GM12864 (cell line): ENCODE results near the gene CDC25A.

Source experiments
- DNase-seq: peaks from one replicate; pipeline ENCODE4 v3.0.0-alpha.2; 2011; ENCODE audit warnings: low read depth
- H3K4me3 ChIP-seq: 2 replicates; pipeline ENCODE4 v1.5.1; 2011; ENCODE audit warnings: mild to moderate bottlenecking, low read depth, low read length, control low read depth
- TF ChIP-seq, protein P1 (sequence below): IDR thresholded peaks from 2 replicates; pipeline ENCODE4 v1.5.1; 2011; ENCODE audit warnings: low read depth, mild to moderate bottlenecking, moderate library complexity, low read length, control low read depth, inconsistent platforms; ENCODE audit errors: missing control alignments

Gene CDC25A

DNA sequence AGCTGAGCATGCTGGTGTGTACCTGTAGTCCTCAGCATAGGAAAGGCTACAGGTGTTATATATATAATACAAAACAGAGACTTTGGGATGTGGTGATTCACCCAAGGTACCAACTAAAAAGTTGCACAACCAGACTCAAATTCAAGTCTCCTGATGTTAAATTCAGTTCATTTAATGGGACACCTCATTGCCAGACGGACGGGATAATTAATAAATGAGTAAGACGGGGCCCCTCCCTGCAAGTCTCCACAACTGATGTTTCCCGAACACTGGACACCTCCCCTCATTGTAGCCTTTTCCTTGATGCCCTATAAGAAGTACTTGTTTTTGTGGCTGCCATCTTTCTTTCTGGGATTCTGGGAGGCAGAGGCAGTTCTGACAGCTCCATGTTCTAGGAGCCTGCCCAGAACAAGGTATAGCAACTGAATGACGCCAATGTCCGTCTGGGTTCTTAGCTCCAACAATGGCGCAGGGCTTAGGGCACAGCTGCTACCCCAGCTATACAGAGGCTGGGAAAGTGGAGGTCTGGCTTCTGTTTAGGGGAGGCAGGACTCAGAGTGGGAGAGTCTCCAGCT is 50.7 kb downstream of the CDC25A start:
- TF ChIP-seq, protein P1, sequence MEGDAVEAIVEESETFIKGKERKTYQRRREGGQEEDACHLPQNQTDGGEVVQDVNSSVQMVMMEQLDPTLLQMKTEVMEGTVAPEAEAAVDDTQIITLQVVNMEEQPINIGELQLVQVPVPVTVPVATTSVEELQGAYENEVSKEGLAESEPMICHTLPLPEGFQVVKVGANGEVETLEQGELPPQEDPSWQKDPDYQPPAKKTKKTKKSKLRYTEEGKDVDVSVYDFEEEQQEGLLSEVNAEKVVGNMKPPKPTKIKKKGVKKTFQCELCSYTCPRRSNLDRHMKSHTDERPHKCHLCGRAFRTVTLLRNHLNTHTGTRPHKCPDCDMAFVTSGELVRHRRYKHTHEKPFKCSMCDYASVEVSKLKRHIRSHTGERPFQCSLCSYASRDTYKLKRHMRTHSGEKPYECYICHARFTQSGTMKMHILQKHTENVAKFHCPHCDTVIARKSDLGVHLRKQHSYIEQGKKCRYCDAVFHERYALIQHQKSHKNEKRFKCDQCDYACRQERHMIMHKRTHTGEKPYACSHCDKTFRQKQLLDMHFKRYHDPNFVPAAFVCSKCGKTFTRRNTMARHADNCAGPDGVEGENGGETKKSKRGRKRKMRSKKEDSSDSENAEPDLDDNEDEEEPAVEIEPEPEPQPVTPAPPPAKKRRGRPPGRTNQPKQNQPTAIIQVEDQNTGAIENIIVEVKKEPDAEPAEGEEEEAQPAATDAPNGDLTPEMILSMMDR: no peak
- H3K4me3 ChIP-seq: no peak overlapping the region
- DNase-seq: no peak

- TF ChIP-seq, protein P1: no peak
- no peak overlapping the region for H3K4me3 ChIP-seq
- no peak for DNase-seq
These were observed 52.4 kb downstream of the CDC25A start for GRCh38 chr3:48135552-48136495.

DNA sequence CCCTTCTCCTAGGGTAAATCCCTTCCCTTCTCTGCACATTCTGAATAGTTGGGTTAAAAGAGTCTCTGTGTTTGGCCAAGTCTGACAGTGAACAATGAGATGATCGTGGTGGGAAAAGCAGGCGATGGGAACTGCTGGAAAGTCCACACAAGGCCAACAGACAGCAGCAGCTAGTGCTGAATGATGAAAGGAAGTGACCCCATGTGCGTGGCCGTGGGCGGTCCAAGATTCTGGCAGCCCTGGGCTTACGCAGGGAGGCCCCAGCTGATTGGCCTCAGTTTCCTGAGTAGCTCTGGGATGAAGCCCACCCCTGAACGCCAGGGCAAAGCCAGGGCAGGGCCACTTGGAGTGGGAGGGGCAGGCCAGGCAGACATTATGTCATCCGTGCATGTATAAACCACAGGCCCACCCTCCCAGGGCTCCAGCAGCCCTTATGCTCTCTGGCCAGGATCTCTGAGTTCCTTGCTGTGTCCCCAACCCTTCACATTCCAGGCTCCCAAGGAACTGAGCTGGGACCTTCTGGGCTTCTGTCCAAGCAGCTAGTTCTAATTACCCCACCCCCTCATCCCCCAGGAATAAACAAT is 57.8 kb downstream of the CDC25A start:
- DNase-seq: no peak
- TF ChIP-seq, protein P1: no peak
- H3K4me3 ChIP-seq: no peak overlapping the region

DNA sequence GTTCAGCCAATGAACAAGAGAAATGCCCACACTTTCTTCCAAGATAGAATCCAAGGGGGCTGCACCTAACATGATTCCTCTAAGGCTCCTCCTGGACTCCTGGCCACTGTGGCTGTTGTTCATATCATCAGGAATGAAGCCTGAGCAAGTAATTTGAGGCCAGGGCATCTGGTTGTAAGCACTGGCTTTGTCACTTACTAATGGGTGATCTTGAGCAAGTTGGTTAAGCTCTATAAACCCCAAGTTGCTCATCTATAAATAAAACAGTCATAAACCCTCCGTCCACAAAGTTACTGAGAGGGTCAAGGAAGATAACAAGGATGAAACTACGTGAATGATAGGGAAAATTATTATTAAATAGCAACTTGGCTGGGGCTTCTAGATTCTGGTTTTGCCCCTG is 58.3 kb downstream of the CDC25A start:
- TF ChIP-seq, protein P1: no peak
- DNase-seq: no peak
- no peak overlapping the region for H3K4me3 ChIP-seq

DNA sequence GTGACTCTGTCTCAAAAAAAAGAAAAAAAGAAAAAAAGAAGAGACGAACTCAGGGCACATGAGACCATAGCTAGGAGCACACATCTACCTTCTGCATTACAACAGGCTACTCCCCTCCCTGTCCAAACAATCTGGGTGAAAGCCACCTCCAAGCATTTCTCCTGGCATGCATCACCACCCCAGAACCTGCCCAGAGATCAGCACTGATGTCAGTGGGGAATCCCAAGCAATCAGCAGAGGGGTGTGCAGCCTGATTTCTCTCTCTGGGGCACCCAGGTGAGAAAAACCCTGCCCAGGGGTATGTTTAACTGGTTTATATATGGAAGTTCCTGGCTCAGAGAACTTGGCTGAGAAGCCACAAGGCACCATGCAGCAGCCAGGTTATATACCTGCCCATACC is 59.4 kb downstream of the CDC25A start:
- H3K4me3 ChIP-seq: no peak overlapping the region
- TF ChIP-seq, protein P1: no peak
- no peak for DNase-seq

GRCh38 chr3:48125886-48126622 is 62.2 kb downstream of the CDC25A start:
- DNase-seq: no peak
- no peak overlapping the region for H3K4me3 ChIP-seq
- TF ChIP-seq, protein P1: no peak
